GM13976 (cell line): ENCODE measurements around the gene CFL2.

Source experiments
- DNase-seq: peaks from one replicate; pipeline ENCODE4 v3.0.0; 2012; ENCODE audit warnings: low spot score
- CTCF ChIP-seq: IDR thresholded peaks from 2 replicates; pipeline ENCODE4 v1.5.1; 2012; ENCODE audit warnings: borderline replicate concordance, mild to moderate bottlenecking; ENCODE audit not compliant: insufficient read depth; ENCODE audit errors: extremely low read depth, missing control alignments, control extremely low read depth
- in situ Hi-C: fragments of 300-500 bp; cut with MboI; formaldehyde crosslinking; loops from one replicate; pipeline ENCODE4 v1.12.0; 2022; ENCODE audit warnings: low sequenced_read_pairs, mixed read lengths, inconsistent platforms; ENCODE audit not compliant: unreplicated experiment

The CFL2 gene

DNA sequence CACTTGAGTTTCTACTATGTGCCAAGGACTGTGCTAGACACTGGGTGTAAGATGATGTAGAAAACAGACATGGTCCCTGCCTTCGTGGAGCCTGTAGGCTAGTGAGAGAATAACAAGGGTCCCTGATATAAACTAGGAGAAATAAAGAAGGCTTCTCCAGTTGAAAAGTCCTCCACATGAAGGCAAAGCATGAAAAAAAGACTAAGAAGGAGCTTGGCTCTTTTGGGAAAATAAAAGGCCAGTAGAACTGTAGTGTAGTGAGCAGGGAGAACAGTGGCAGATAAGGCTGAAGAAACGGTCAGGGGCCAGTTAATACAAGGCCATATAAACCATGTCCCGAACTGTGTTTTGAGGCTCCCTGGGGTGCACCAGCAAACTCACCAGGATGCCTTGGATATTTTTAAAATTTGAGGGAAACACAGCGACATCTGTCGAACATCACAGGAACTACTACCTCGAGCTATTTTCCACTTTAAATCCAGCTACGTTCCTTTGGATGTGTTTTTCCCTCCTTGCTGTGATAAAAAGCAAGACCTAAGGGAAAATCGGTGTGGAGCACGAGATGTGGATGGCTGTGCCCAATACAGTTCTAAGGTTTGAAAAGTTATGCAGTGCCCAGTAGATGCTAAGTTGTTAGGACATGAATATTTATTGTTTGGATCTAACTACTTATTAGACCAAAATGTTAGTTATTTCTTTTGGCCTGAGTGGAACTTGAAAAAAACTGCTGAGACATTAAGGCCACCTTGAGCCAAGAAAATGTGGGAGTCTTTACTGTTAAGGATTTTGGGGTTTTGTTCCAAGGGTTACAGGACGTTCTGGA, 8.5 kb upstream of the CFL2 start:
- peak; percentile 71 for TF ChIP-seq CTCF
- DNase-seq, result peak; percentile 77
- in situ Hi-C loops, result loop anchor here (10.0 kb wide), 1 partner anchor 48 kb away; no protein-coding TSS in a partner anchor

DNA sequence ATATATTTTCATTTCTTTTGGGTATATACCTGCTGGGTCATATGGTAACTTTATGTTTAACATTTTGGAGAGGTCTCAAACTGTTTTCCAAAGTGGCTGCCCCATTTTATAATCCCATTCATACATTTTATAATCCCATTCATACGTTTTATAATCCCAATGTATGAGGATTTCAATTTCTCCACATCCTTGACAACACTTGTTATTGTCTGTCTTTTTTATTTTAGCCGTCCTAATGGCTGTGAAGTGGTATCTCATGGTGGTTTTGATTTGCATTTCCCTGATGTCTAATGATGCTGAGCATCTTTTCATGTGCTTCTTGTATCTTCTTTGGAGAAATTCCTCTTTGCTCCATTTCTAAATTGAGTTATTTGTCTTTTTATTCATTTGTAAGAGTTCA, 6.7 kb upstream of the CFL2 start:
- DNase-seq, result no peak
- in situ Hi-C loops, result loop anchor here (10.0 kb wide), 1 partner anchor 46 kb away; no protein-coding TSS in a partner anchor
- TF ChIP-seq CTCF, result no peak

- no peak for DNase-seq
- no peak for TF ChIP-seq CTCF
- in situ Hi-C loops, result no loop called here
These were observed 4.4 kb upstream of the CFL2 start for GRCh38 chr14:34718750-34719304.

- in situ Hi-C loops, result no loop called here
- no peak for TF ChIP-seq CTCF
- no peak for DNase-seq
These were observed 902 bp upstream of the CFL2 start for GRCh38 chr14:34715127-34715863.

DNA sequence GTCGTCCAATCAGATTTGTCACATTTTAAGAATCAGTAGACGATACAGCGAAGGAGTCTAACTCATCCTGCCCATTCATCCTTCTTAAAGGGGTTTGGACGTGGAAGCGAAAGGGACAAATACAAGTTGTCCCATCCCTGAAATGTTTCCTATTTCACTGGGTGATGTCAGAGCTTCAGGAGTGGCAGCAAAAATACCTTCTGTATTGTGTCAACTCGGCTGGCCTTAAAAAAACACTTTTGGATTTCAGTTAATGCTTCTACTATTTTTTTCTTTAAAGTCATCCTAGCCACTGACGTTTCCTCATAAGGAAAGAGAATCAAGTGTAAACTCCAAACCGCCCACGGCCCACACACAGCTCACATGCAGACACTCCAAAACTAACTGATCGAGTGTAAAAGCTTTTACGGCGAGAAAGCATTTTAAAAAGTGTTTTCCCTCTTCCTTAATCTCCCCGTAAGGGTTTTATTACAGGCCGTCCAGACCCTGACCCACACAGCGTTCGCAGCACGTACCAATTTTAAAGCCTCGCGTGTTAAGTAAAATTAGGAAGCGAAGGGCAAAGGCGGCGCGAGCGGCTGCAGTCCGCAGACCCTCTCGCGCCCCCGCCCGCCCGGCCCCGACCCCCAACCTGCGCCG, 593 bp downstream of the CFL2 start:
- in situ Hi-C loops, result no loop called here
- no peak for TF ChIP-seq CTCF
- DNase-seq, result peak; percentile 39

DNA sequence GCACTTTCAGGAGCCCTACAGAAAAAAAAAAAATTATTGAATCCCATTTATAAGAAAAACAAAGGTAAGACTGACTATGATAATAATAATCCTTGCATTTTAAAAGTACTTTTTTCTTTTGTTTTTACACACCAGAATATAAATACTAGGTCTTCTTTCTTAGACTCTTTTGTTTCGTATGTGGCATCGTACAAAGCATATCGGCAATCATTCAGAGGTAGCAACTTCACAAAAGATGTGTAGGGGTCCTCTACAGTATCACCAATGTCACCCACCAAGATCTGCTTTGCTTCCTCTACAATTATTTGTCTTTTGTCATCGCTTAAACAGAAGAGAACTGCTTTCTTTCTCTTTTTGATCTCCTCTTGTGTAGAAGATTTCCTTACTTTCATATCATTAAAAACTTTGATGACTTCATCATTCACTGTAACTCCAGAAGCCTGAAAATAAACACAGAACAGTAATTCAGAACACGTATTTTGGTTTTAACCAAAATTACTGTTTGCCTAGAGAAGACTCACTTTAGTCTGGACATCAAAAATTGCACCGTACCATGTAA, 1.2 kb downstream of the CFL2 start:
- DNase-seq, result no peak
- in situ Hi-C loops, result no loop called here
- no peak for TF ChIP-seq CTCF
